H1 (cell line): ENCODE measurements around the gene ATP11A. TPM values are rescaled to one million over a fixed set of nuclear protein-coding genes. Genes with fewer than 3 reads are reported as not detected.

Source experiments
- CTCF ChIA-PET: fragments of 300-600 bp; sonication (Branson Sonifier 250); formaldehyde crosslinking; loops from one replicate; lab custom pipeline; 2021; ENCODE audit not compliant: partially characterized antibody; lab: Charles Lee
- POLR2A ChIA-PET: fragments of 300-600 bp; sonication (Branson Sonifier 250); formaldehyde crosslinking; loops from one replicate; lab custom pipeline; 2021; ENCODE audit warnings: inconsistent platforms; ENCODE audit not compliant: partially characterized antibody; lab: Charles Lee
- DNase-seq, 2 experiments: peaks; one replicate each; pipeline versions ENCODE4 v3.0.0 to v3.0.0-alpha.2; 2010 to 2022; ENCODE audit warnings: low spot score in 2 of 2, low read depth in 1 of 2, mixed read lengths in 1 of 2
- FAIRE-seq: peaks from 2 replicates; lab custom pipeline; 2011; peaks lifted over from hg19 to GRCh38; lab: Jason Lieb, UNC
- H2AFZ ChIP-seq: 2 replicates; pipeline ENCODE4 v1.8.1; 2012; ENCODE audit warnings: low read length, inconsistent platforms
- H2AK5ac ChIP-seq: 2 replicates; pipeline ENCODE4 v1.6.1; 2013; ENCODE audit warnings: low read depth, low read length
- H2BK120ac ChIP-seq: replicated peaks from 2 replicates; pipeline ENCODE3; 2013; ENCODE audit warnings: low read depth, low read length, inconsistent platforms
- H2BK12ac ChIP-seq: 2 replicates; pipeline ENCODE4 v1.6.1; 2013; ENCODE audit warnings: low read depth, low read length
- H2BK15ac ChIP-seq: 2 replicates; pipeline ENCODE4 v1.6.1; 2013; ENCODE audit warnings: low read length
- H2BK20ac ChIP-seq: 2 replicates; pipeline ENCODE4 v1.6.1; 2013; ENCODE audit warnings: low read length
- H2BK5ac ChIP-seq: 2 replicates; pipeline ENCODE4 v1.6.1; 2013; ENCODE audit warnings: low read depth, low read length
- H3K14ac ChIP-seq: 2 replicates; pipeline ENCODE4 v1.6.1; 2013; ENCODE audit warnings: inconsistent platforms; ENCODE audit not compliant: insufficient read length
- H3K18ac ChIP-seq: 2 replicates; pipeline ENCODE4 v1.6.1; 2013; ENCODE audit warnings: low read length; ENCODE audit errors: extremely low read depth
- H3K23ac ChIP-seq: 2 replicates; pipeline ENCODE4 v1.6.1; 2013; ENCODE audit warnings: inconsistent platforms; ENCODE audit not compliant: insufficient read length
- H3K23me2 ChIP-seq: 2 replicates; pipeline ENCODE4 v1.6.1; 2013; ENCODE audit warnings: low read depth, low read length
- H3K27ac ChIP-seq: 2 replicates; pipeline ENCODE4 v1.6.1; 2011; ENCODE audit warnings: low read depth, low read length, inconsistent platforms
- H3K27me3 ChIP-seq, 4 experiments: replicated peaks in 1 of 4; 1 replicate in 1 of 4; 2 replicates in 3 of 4; pipeline versions ENCODE4 v1.6.1 to v1.8.1; 2011 to 2013; ENCODE audit warnings: low read length in 3 of 4, mild to moderate bottlenecking in 3 of 4, inconsistent platforms in 2 of 4, mixed read lengths in 2 of 4, moderate library complexity in 1 of 4; ENCODE audit not compliant: control insufficient read depth in 3 of 4, insufficient read depth in 3 of 4; ENCODE audit errors: extremely low read depth in 1 of 4
- H3K36me3 ChIP-seq, 4 experiments: 2 replicates each; pipeline versions ENCODE4 v1.6.1 to v1.8.1; 2011 to 2013; ENCODE audit warnings: mild to moderate bottlenecking in 4 of 4, low read length in 3 of 4, moderate library complexity in 2 of 4, control low read depth in 1 of 4, inconsistent platforms in 1 of 4; ENCODE audit not compliant: insufficient read depth in 4 of 4, control insufficient read depth in 2 of 4
- H3K4ac ChIP-seq: replicated peaks from 2 replicates; pipeline ENCODE3; 2013; ENCODE audit warnings: low read length, low read depth, mixed read lengths, inconsistent platforms; ENCODE audit not compliant: insufficient read length
- H3K4me1 ChIP-seq, 4 experiments: replicated peaks in 1 of 4; 1 replicate in 1 of 4; 2 replicates in 3 of 4; pipeline versions ENCODE4 v1.6.1 to v1.8.1; 2011 to 2013; ENCODE audit warnings: low read length in 3 of 4, inconsistent platforms in 2 of 4, mixed read lengths in 1 of 4; ENCODE audit not compliant: insufficient read depth in 4 of 4, control insufficient read depth in 3 of 4
- H3K4me2 ChIP-seq, 2 experiments: 2 replicates each; pipeline versions ENCODE4 v1.6.1 to v1.8.1; 2011 to 2013; ENCODE audit warnings: low read depth in 2 of 2, low read length in 2 of 2, control low read depth in 1 of 2, inconsistent platforms in 1 of 2, mild to moderate bottlenecking in 1 of 2; ENCODE audit not compliant: insufficient read depth in 1 of 2
- H3K4me3 ChIP-seq, 4 experiments: fragments of 200-600, 300-600 bp in 1 of 4; sonication (generic), shearing (Covaris generic), sonication (Bioruptor Twin) in 1 of 4; 2 replicates each; pipeline versions ENCODE4 v1.5.1 to v1.8.1; 2011 to 2016; ENCODE audit warnings: low read length in 4 of 4, low read depth in 3 of 4, control low read depth in 2 of 4, inconsistent platforms in 2 of 4, mild to moderate bottlenecking in 2 of 4, mixed read lengths in 1 of 4, moderate library complexity in 1 of 4; ENCODE audit not compliant: insufficient read depth in 2 of 4; ENCODE audit errors: extremely low read depth in 1 of 4
- H3K56ac ChIP-seq: replicated peaks from 2 replicates; pipeline ENCODE3; 2013; ENCODE audit warnings: low read depth, mild to moderate bottlenecking, mixed read lengths, low read length, inconsistent platforms; ENCODE audit not compliant: insufficient read length
- H3K79me1 ChIP-seq: 2 replicates; pipeline ENCODE4 v1.6.1; 2013; ENCODE audit warnings: low read depth, low read length, control low read depth
- H3K79me2 ChIP-seq, 2 experiments: 2 replicates each; pipeline versions ENCODE4 v1.6.1 to v1.8.1; 2012 to 2013; ENCODE audit warnings: low read length in 2 of 2, mild to moderate bottlenecking in 2 of 2, inconsistent platforms in 1 of 2; ENCODE audit not compliant: insufficient read depth in 2 of 2, control insufficient read depth in 1 of 2
- H3K9ac ChIP-seq, 4 experiments: replicated peaks in 1 of 4; 1 replicate in 1 of 4; 2 replicates in 3 of 4; pipeline versions ENCODE4 v1.6.1 to v1.8.1; 2011 to 2013; ENCODE audit warnings: low read depth in 3 of 4, low read length in 3 of 4, control low read depth in 2 of 4, mild to moderate bottlenecking in 2 of 4, moderate library complexity in 2 of 4, inconsistent platforms in 1 of 4; ENCODE audit errors: extremely low read depth in 1 of 4
- H3K9me3 ChIP-seq, 2 experiments: 2 replicates each; pipeline versions ENCODE4 v1.6.1 to v1.8.1; 2012 to 2013; ENCODE audit warnings: mild to moderate bottlenecking in 2 of 2, moderate library complexity in 2 of 2, control low read depth in 1 of 2, inconsistent platforms in 1 of 2, low read depth in 1 of 2, low read length in 1 of 2, mixed read lengths in 1 of 2; ENCODE audit not compliant: insufficient read depth in 2 of 2
- H4K20me1 ChIP-seq, 2 experiments: replicated peaks in 1 of 2; 2 replicates each; pipeline versions ENCODE3 to v1.8.1; 2011 to 2013; ENCODE audit warnings: inconsistent platforms in 2 of 2, low read length in 2 of 2, mild to moderate bottlenecking in 1 of 2; ENCODE audit not compliant: insufficient read depth in 2 of 2, control insufficient read depth in 1 of 2
- H4K5ac ChIP-seq: 2 replicates; pipeline ENCODE4 v1.6.1; 2013; ENCODE audit warnings: low read length, low read depth, mixed read lengths, inconsistent platforms; ENCODE audit not compliant: insufficient read length
- H4K8ac ChIP-seq: 2 replicates; pipeline ENCODE4 v1.8.0; 2013; ENCODE audit warnings: mild to moderate bottlenecking, moderate library complexity, low read length, inconsistent platforms; ENCODE audit not compliant: insufficient read depth; ENCODE audit errors: extremely low read depth
- H4K91ac ChIP-seq: replicated peaks from 2 replicates; pipeline ENCODE3; 2013; ENCODE audit warnings: low read length, mixed read lengths, inconsistent platforms; ENCODE audit not compliant: insufficient read length
- ATF2 ChIP-seq: IDR thresholded peaks from 2 replicates; pipeline ENCODE4 v1.6.1; 2012; ENCODE audit warnings: low read length, inconsistent platforms
- EZH2 ChIP-seq: fragments of 200-600 bp; sonication (generic); IDR thresholded peaks from 2 replicates; pipeline ENCODE4 v1.7.1; 2012; ENCODE audit warnings: low read depth, mild to moderate bottlenecking, moderate library complexity, low read length, inconsistent platforms; ENCODE audit not compliant: severe bottlenecking
- HDAC6 ChIP-seq: IDR thresholded peaks from one replicate; pipeline ENCODE4 v1.7.1; 2012; ENCODE audit warnings: low read depth, mild to moderate bottlenecking, inconsistent platforms, low read length, moderate library complexity
- KDM1A ChIP-seq: fragments of 200-600, 300-600 bp; sonication (generic); IDR thresholded peaks from 2 replicates; pipeline ENCODE4 v1.7.1; 2016; ENCODE audit warnings: mild to moderate bottlenecking, low read length, borderline replicate concordance
- NRF1 ChIP-seq: IDR thresholded peaks from 2 replicates; pipeline ENCODE4 v1.6.1; 2011; ENCODE audit warnings: mild to moderate bottlenecking, low read depth, low read length, improper control_type of control experiment
- RAD21 ChIP-seq, 2 experiments: IDR thresholded peaks in 1 of 2; conservative IDR thresholded peaks in 1 of 2; 2 replicates each; pipeline ENCODE4 v1.6.1; 2011; ENCODE audit warnings: low read depth in 2 of 2, low read length in 2 of 2, improper control_type of control experiment in 1 of 2, inconsistent platforms in 1 of 2, mild to moderate bottlenecking in 1 of 2, moderate library complexity in 1 of 2
- SAP30 ChIP-seq: fragments of 300-600 bp; sonication (generic); IDR thresholded peaks from 2 replicates; pipeline ENCODE4 v1.7.1; 2012; ENCODE audit warnings: low read length, moderate library complexity, mild to moderate bottlenecking, inconsistent platforms; ENCODE audit not compliant: insufficient read depth, insufficient replicate concordance
- SIX5 ChIP-seq: IDR thresholded peaks from 2 replicates; pipeline ENCODE4 v1.6.1; 2011; ENCODE audit warnings: mild to moderate bottlenecking, low read depth, low read length
- SP2 ChIP-seq: IDR thresholded peaks from 2 replicates; pipeline ENCODE4 v1.6.1; 2012; ENCODE audit warnings: mild to moderate bottlenecking, low read length, inconsistent platforms
- TBP ChIP-seq: IDR thresholded peaks from 2 replicates; pipeline ENCODE4 v1.6.1; 2011; ENCODE audit warnings: low read depth, low read length, improper control_type of control experiment
- TEAD4 ChIP-seq: IDR thresholded peaks from 2 replicates; pipeline ENCODE4 v1.6.1; 2012; ENCODE audit warnings: low read depth, low read length, inconsistent platforms, mixed read lengths
- WGBS, 2 experiments: shearing (Covaris generic) in 1 of 2; methylation state at CpG; one replicate each; pipeline versions ENCODE4 v1.1.6 to v1.1.7; 2013 to 2015; ENCODE audit warnings: low lambda C conversion rate in 2 of 2, mixed read lengths in 2 of 2, inconsistent platforms in 1 of 2, low coverage in 1 of 2, missing lambda C conversion rate in 1 of 2; ENCODE audit not compliant: insufficient replicate concordance in 2 of 2, insufficient coverage in 1 of 2, insufficient read length in 1 of 2; ENCODE audit errors: extremely low coverage in 1 of 2, missing lambda C conversion rate in 1 of 2; 5-methylcytosine and 5-hydroxymethylcytosine counted together
- polyA plus RNA-seq, 7 experiments: library from polyadenylated mRNA; depleted of rRNA in 3 of 7; stranded (reverse) in 5 of 7; unstranded in 2 of 7; fragments of >200 nt in 5 of 7; fragments of 200-250 nt in 2 of 7; gene quantifications; 1 replicate in 5 of 7; 2 replicates in 1 of 7; 4 replicates in 1 of 7; pipeline versions ENCODE4 v1.2.1 to v1.2.3, GENCODE V29; 2011 to 2013; ENCODE audit warnings: missing spikeins in 2 of 7, mixed read lengths in 2 of 7
- total RNA-seq: library from RNA; stranded (reverse); fragmentation: NEBNext Ultra II Directional; extraction: Animal tissue kit (Norgen Biotek cat#: 25700); gene quantifications from 2 replicates; pipeline ENCODE4 v1.2.1, GENCODE V29; 2021

Gene ATP11A
- total and polyA plus RNA-seq, 2 of the 8 experiments (the other 6 are each of a cell fraction or from before 2014, with no cell fraction given): 28.8 to 72.9 TPM

GRCh38 chr13:112643759-112644459 lies 45.9 kb upstream of the ATP11A start:
- H2BK12ac ChIP-seq: no peak overlapping the region
- H2AK5ac ChIP-seq: no peak overlapping the region
- H2BK15ac ChIP-seq: no peak overlapping the region
- H3K18ac ChIP-seq: no peak overlapping the region
- no peak overlapping the region for H3K4me3 ChIP-seq
- H3K36me3 ChIP-seq: no peaks in the 10 kb centered on the region
- H3K4me2 ChIP-seq: no peak overlapping the region
- H4K8ac ChIP-seq: no peak overlapping the region
- no peaks in the 10 kb centered on the region for H4K20me1 ChIP-seq
- H4K91ac ChIP-seq: no peak overlapping the region
- no peaks in the 10 kb centered on the region for H3K23me2 ChIP-seq
- H3K4me1 ChIP-seq: peaks cover 0 to 3% (median 0%) of the 10 kb centered on the region in 4 experiments; a peak in 1 of 7 replicates
- ChIA-PET CTCF (interaction anchor here (0.6 to 1.5 kb wide), 3 partner anchors 50 to 231 kb away, joined by 3 to 4 read pairs (median 4); no protein-coding TSS in a partner anchor), POLR2A (no interaction called here)
- DNase-seq (no peak), FAIRE-seq (no peak)
- 93% methylated on average over 9 of the region's 9 CpGs; no CpG with 5 or more reads in 1 of the 2 experiments for WGBS, 2 experiments
- no peaks in the 10 kb centered on the region for H3K79me1 ChIP-seq
- no peak overlapping the region for H3K9ac ChIP-seq
- H4K5ac ChIP-seq: no peak overlapping the region
- H3K14ac ChIP-seq: no peak overlapping the region
- no peak overlapping the region for H2BK20ac ChIP-seq
- no peak overlapping the region for H3K56ac ChIP-seq
- H3K4ac ChIP-seq: no peak overlapping the region
- H2BK5ac ChIP-seq: no peak overlapping the region
- H3K27ac ChIP-seq: no peak overlapping the region
- no peak overlapping the region for H2BK120ac ChIP-seq
- H3K23ac ChIP-seq: no peak overlapping the region
- H3K27me3 ChIP-seq: peaks cover 0 to 3% (median 0%) of the 10 kb centered on the region in 4 experiments; a peak in 2 of 7 replicates
- no peak overlapping the region for H2AFZ ChIP-seq
- no peaks in the 10 kb centered on the region for H3K9me3 ChIP-seq
- no peaks in the 10 kb centered on the region for H3K79me2 ChIP-seq
- no peak for TF ChIP-seq SIX5
- TF ChIP-seq SP2: no peak
- TF ChIP-seq RAD21 (IDR thresholded peaks at IDR 0.05 in 1 of 2, conservative IDR thresholded peaks at IDR 0.05 in 1 of 2; ENCODE audit: low read depth in 2 of 2, low read length in 2 of 2): no peak
- TF ChIP-seq TBP: no peak
- no peak for TF ChIP-seq EZH2
- TF ChIP-seq SAP30: no peak
- TF ChIP-seq ATF2: no peak
- no peak for TF ChIP-seq NRF1
- no peak for TF ChIP-seq HDAC6
- no peak for TF ChIP-seq KDM1A
- TF ChIP-seq TEAD4: no peak
